ENCODE measurements around the gene LIN7A. TPM values are rescaled to one million over a fixed set of nuclear protein-coding genes. Genes with fewer than 3 reads are reported as not detected.

LIN7A gene
- total and polyA plus RNA-seq, 3 experiments from 2014 or later = not detected

GRCh38 chr12:80912901-80913770, 24.6 kb downstream of the LIN7A start:
- Mint-ChIP-seq H3K4me3 (no peak overlapping the region), H3K36me3 (no peaks in the 10 kb centered on the region), H3K27ac (no peak overlapping the region), H3K27me3 (no peaks in the 10 kb centered on the region), H3K9me3 (peaks cover 0 to 6% (median 3%) of the 10 kb centered on the region in 5 donors), H3K4me1 (no peaks in the 10 kb centered on the region)
- Histone ChIP-seq H3K27me3 (ENCODE audit: insufficient read depth, low read length, poor library complexity, severe bottlenecking) (no peaks in the 10 kb centered on the region), H3K9me3 (ENCODE audit: low read length) (no peaks in the 10 kb centered on the region), H3K4me3 (ENCODE audit: low read length) (no peak overlapping the region), H3K4me1 (ENCODE audit: insufficient read depth, low read length) (no peaks in the 10 kb centered on the region), H3K27ac (ENCODE audit: low read depth, low read length) (no peak overlapping the region), H3K36me3 (ENCODE audit: insufficient read depth, low read length) (no peaks in the 10 kb centered on the region)
- no peak for DNase-seq
- POLR2A ChIA-PET = no interaction called here
- CTCF ChIA-PET = interaction anchor here (0.7 to 1.7 kb wide), 2 partner anchors 11 to 17 kb away, joined by 3 to 4 read pairs; no protein-coding TSS in a partner anchor

- H3K9me3 Mint-ChIP-seq = peaks cover 0 to 24% (median 2%) of the 10 kb centered on the region in 5 donors
- Histone ChIP-seq H3K4me1 (ENCODE audit: insufficient read depth, low read length) (no peaks in the 10 kb centered on the region), H3K4me3 (ENCODE audit: low read length) (no peak overlapping the region), H3K27me3 (ENCODE audit: insufficient read depth, low read length, poor library complexity, severe bottlenecking) (no peaks in the 10 kb centered on the region), H3K9me3 (ENCODE audit: low read length) (no peaks in the 10 kb centered on the region), H3K27ac (ENCODE audit: low read depth, low read length) (no peak overlapping the region), H3K36me3 (ENCODE audit: insufficient read depth, low read length) (no peaks in the 10 kb centered on the region)
- ChIA-PET CTCF (no interaction called here), POLR2A (no interaction called here)
- no peaks in the 10 kb centered on the region for H3K27me3 Mint-ChIP-seq
- no peaks in the 10 kb centered on the region for H3K36me3 Mint-ChIP-seq
- H3K27ac Mint-ChIP-seq = no peak overlapping the region
- no peak overlapping the region for H3K4me3 Mint-ChIP-seq
- no peaks in the 10 kb centered on the region for H3K4me1 Mint-ChIP-seq
- no peak for DNase-seq
These were observed 28.4 kb downstream of the LIN7A start for GRCh38 chr12:80909370-80909769.

GRCh38 chr12:80902711-80903110, 35.0 kb downstream of the LIN7A start:
- ChIA-PET CTCF (no interaction called here), POLR2A (no interaction called here)
- no peak for DNase-seq
- Mint-ChIP-seq H3K27me3 (no peaks in the 10 kb centered on the region), H3K27ac (no peak overlapping the region), H3K36me3 (no peaks in the 10 kb centered on the region), H3K4me3 (no peak overlapping the region), H3K4me1 (no peaks in the 10 kb centered on the region), H3K9me3 (peaks cover 0 to 36% (median 10%) of the 10 kb centered on the region in 5 donors)
- no peak overlapping the region for H3K27ac ChIP-seq (ENCODE audit: low read depth, low read length)
- H3K9me3 ChIP-seq (ENCODE audit: low read length) = no peaks in the 10 kb centered on the region
- no peaks in the 10 kb centered on the region for H3K36me3 ChIP-seq (ENCODE audit: insufficient read depth, low read length)
- H3K4me3 ChIP-seq (ENCODE audit: low read length) = no peak overlapping the region
- no peaks in the 10 kb centered on the region for H3K4me1 ChIP-seq (ENCODE audit: insufficient read depth, low read length)
- H3K27me3 ChIP-seq (ENCODE audit: insufficient read depth, low read length, poor library complexity, severe bottlenecking) = no peaks in the 10 kb centered on the region

GRCh38 chr12:80901661-80902060, 36.1 kb downstream of the LIN7A start:
- Histone ChIP-seq H3K9me3 (ENCODE audit: low read length) (no peaks in the 10 kb centered on the region), H3K4me3 (ENCODE audit: low read length) (no peak overlapping the region), H3K27me3 (ENCODE audit: insufficient read depth, low read length, poor library complexity, severe bottlenecking) (no peaks in the 10 kb centered on the region), H3K36me3 (ENCODE audit: insufficient read depth, low read length) (no peaks in the 10 kb centered on the region), H3K4me1 (ENCODE audit: insufficient read depth, low read length) (no peaks in the 10 kb centered on the region), H3K27ac (ENCODE audit: low read depth, low read length) (no peak overlapping the region)
- ChIA-PET CTCF (no interaction called here), POLR2A (no interaction called here)
- Mint-ChIP-seq H3K36me3 (no peaks in the 10 kb centered on the region), H3K9me3 (peaks cover 0 to 31% (median 10%) of the 10 kb centered on the region in 5 donors), H3K4me1 (no peaks in the 10 kb centered on the region), H3K27me3 (no peaks in the 10 kb centered on the region), H3K4me3 (no peak overlapping the region), H3K27ac (no peak overlapping the region)
- DNase-seq = no peak

- no peak overlapping the region for H3K4me3 ChIP-seq (ENCODE audit: low read length)
- Mint-ChIP-seq H3K4me3 (no peak overlapping the region), H3K27me3 (no peaks in the 10 kb centered on the region), H3K36me3 (no peaks in the 10 kb centered on the region), H3K27ac (no peak overlapping the region), H3K9me3 (peaks cover 0 to 19% (median 12%) of the 10 kb centered on the region in 5 donors), H3K4me1 (no peaks in the 10 kb centered on the region)
- POLR2A ChIA-PET = no interaction called here
- CTCF ChIA-PET = interaction anchor here (1.0 kb wide), 1 partner anchor 9 kb away, joined by 3 read pairs; no protein-coding TSS in a partner anchor
- no peaks in the 10 kb centered on the region for H3K9me3 ChIP-seq (ENCODE audit: low read length)
- no peak for DNase-seq
- no peak overlapping the region for H3K27ac ChIP-seq (ENCODE audit: low read depth, low read length)
- no peaks in the 10 kb centered on the region for H3K4me1 ChIP-seq (ENCODE audit: insufficient read depth, low read length)
- H3K27me3 ChIP-seq (ENCODE audit: insufficient read depth, low read length, poor library complexity, severe bottlenecking) = no peaks in the 10 kb centered on the region
- no peaks in the 10 kb centered on the region for H3K36me3 ChIP-seq (ENCODE audit: insufficient read depth, low read length)
These were observed 42.5 kb downstream of the LIN7A start for GRCh38 chr12:80895240-80895639.

- no peak overlapping the region for H3K4me3 Mint-ChIP-seq
- H3K27me3 Mint-ChIP-seq = no peaks in the 10 kb centered on the region
- H3K27ac Mint-ChIP-seq = no peak overlapping the region
- H3K27me3 ChIP-seq (ENCODE audit: insufficient read depth, low read length, poor library complexity, severe bottlenecking) = no peaks in the 10 kb centered on the region
- H3K4me1 ChIP-seq (ENCODE audit: insufficient read depth, low read length) = no peaks in the 10 kb centered on the region
- no peak overlapping the region for H3K27ac ChIP-seq (ENCODE audit: low read depth, low read length)
- no peaks in the 10 kb centered on the region for H3K36me3 ChIP-seq (ENCODE audit: insufficient read depth, low read length)
- H3K9me3 ChIP-seq (ENCODE audit: low read length) = no peaks in the 10 kb centered on the region
- no peak overlapping the region for H3K4me3 ChIP-seq (ENCODE audit: low read length)
- ChIA-PET POLR2A (no interaction called here), CTCF (no interaction called here)
- no peaks in the 10 kb centered on the region for H3K36me3 Mint-ChIP-seq
- DNase-seq = no peak
- no peaks in the 10 kb centered on the region for H3K4me1 Mint-ChIP-seq
- peaks cover 0 to 16% (median 8%) of the 10 kb centered on the region in 5 donors for H3K9me3 Mint-ChIP-seq
These were observed 43.6 kb downstream of the LIN7A start for GRCh38 chr12:80894179-80894578.

- no peak overlapping the region for H3K27ac Mint-ChIP-seq
These were observed 44.9 kb downstream of the LIN7A start for GRCh38 chr12:80892597-80893445.

GRCh38 chr12:80884651-80885050, 53.1 kb downstream of the LIN7A start:
- H3K4me1 ChIP-seq (ENCODE audit: insufficient read depth, low read length) = no peaks in the 10 kb centered on the region
- no peak for DNase-seq
- no peak overlapping the region for H3K27ac ChIP-seq (ENCODE audit: low read depth, low read length)
- no peaks in the 10 kb centered on the region for H3K27me3 ChIP-seq (ENCODE audit: insufficient read depth, low read length, poor library complexity, severe bottlenecking)
- H3K27me3 Mint-ChIP-seq = no peaks in the 10 kb centered on the region
- H3K4me1 Mint-ChIP-seq = no peaks in the 10 kb centered on the region
- POLR2A ChIA-PET = no interaction called here
- CTCF ChIA-PET = no interaction called here
- no peaks in the 10 kb centered on the region for H3K9me3 ChIP-seq (ENCODE audit: low read length)
- no peaks in the 10 kb centered on the region for H3K36me3 Mint-ChIP-seq
- no peaks in the 10 kb centered on the region for H3K36me3 ChIP-seq (ENCODE audit: insufficient read depth, low read length)
- no peak overlapping the region for H3K27ac Mint-ChIP-seq
- H3K4me3 Mint-ChIP-seq = no peak overlapping the region
- peaks cover 2 to 8% (median 6%) of the 10 kb centered on the region in 5 donors for H3K9me3 Mint-ChIP-seq
- H3K4me3 ChIP-seq (ENCODE audit: low read length) = no peak overlapping the region

More at GRCh38 chr12:80892597-80893445, 44.9 kb downstream of the LIN7A start:
- Histone ChIP-seq H3K36me3 (ENCODE audit: insufficient read depth, low read length) (no peaks in the 10 kb centered on the region), H3K9me3 (ENCODE audit: low read length) (no peaks in the 10 kb centered on the region), H3K27me3 (ENCODE audit: insufficient read depth, low read length, poor library complexity, severe bottlenecking) (no peaks in the 10 kb centered on the region), H3K27ac (ENCODE audit: low read depth, low read length) (no peak overlapping the region), H3K4me1 (ENCODE audit: insufficient read depth, low read length) (no peaks in the 10 kb centered on the region), H3K4me3 (ENCODE audit: low read length) (no peak overlapping the region)
- no peak for DNase-seq
- ChIA-PET POLR2A (no interaction called here), CTCF (no interaction called here)
- Mint-ChIP-seq H3K4me3 (no peak overlapping the region), H3K9me3 (peaks cover 0 to 15% (median 5%) of the 10 kb centered on the region in 5 donors), H3K36me3 (no peaks in the 10 kb centered on the region), H3K4me1 (no peaks in the 10 kb centered on the region), H3K27me3 (no peaks in the 10 kb centered on the region)

Measured in CD8-positive, alpha-beta memory T cell (primary cell).